ENCODE measurements around the gene MED4. TPM values are rescaled to one million over a fixed set of nuclear protein-coding genes. Genes with fewer than 3 reads are reported as not detected.
"Not testable (repeated sequence)": the region's sequence is repeated elsewhere in the genome, so short reads cannot be mapped to it uniquely, and the experiment has no call there.

MED4 gene
- total RNA-seq, 4 donors from 2014 or later = 31.4 to 39.7 (median 37.2) TPM

- TF ChIP-seq CTCF (IDR thresholded peaks at IDR 0.05) (no peak), POLR2AphosphoS5 (IDR thresholded peaks at IDR 0.05) (no peak), POLR2A (IDR thresholded peaks at IDR 0.05) (no peak), EP300 (IDR thresholded peaks at IDR 0.05; ENCODE audit: low read depth) (no peak)
- no peak for DNase-seq
- H3K4me3 ChIP-seq = no peak overlapping the region
- H3K27me3 ChIP-seq = no peaks in the 10 kb centered on the region
- no peak overlapping the region for H3K27ac ChIP-seq
- intact Hi-C loops (cut with DNase I; ENCODE audit: low total_unique reads) = no loop called here
- 97 to 98% methylated on average over 3 of the region's 3 CpGs for WGBS, 2 donors (ENCODE audit: low coverage in 1 of 2)
- in situ Hi-C loops (cut with MboI; ENCODE audit: low pct_ligation_motif_present in 1 of 4, low pct_unique_long_range_greater_than_20kb in 1 of 4, low sequenced_read_pairs in 3 of 4) = no loop called here
- H3K36me3 ChIP-seq = peaks cover 0 to 43% (median 21%) of the 10 kb centered on the region in 4 donors
- H3K4me1 ChIP-seq = no peaks in the 10 kb centered on the region
- peaks cover 0 to 27% of the 10 kb centered on the region in 2 donors for H3K9me3 ChIP-seq
Measured at GRCh38 chr13:48066310-48066989, 28.5 kb downstream of the MED4 start.

- H3K9me3 ChIP-seq; H3K36me3 ChIP-seq; H3K27ac ChIP-seq; in situ Hi-C loops (cut with MboI; ENCODE audit: low pct_ligation_motif_present in 1 of 4, low pct_unique_long_range_greater_than_20kb in 1 of 4, low sequenced_read_pairs in 3 of 4); H3K4me1 ChIP-seq; H3K27me3 ChIP-seq; DNase-seq; intact Hi-C loops (cut with DNase I; ENCODE audit: low total_unique reads); H3K4me3 ChIP-seq: not testable (repeated sequence)
- WGBS, 2 donors (ENCODE audit: low coverage in 1 of 2) = 53 to 54% methylated on average over 5 of the region's 5 CpGs
Measured at GRCh38 chr13:48059951-48060350, 35.0 kb downstream of the MED4 start.

GRCh38 chr13:48058536-48058935 lies 36.4 kb downstream of the MED4 start:
- H3K36me3 ChIP-seq; H3K9me3 ChIP-seq; H3K27me3 ChIP-seq; intact Hi-C loops (cut with DNase I; ENCODE audit: low total_unique reads); DNase-seq; H3K4me1 ChIP-seq; H3K27ac ChIP-seq; H3K4me3 ChIP-seq; in situ Hi-C loops (cut with MboI; ENCODE audit: low pct_ligation_motif_present in 1 of 4, low pct_unique_long_range_greater_than_20kb in 1 of 4, low sequenced_read_pairs in 3 of 4): not testable (repeated sequence)
- 95% methylated on average over 6 of the region's 6 CpGs; no CpG with 5 or more reads in 1 of the 2 donors for WGBS, 2 donors (ENCODE audit: low coverage in 1 of 2)

GRCh38 chr13:48055712-48056111 lies 39.2 kb downstream of the MED4 start:
- TF ChIP-seq POLR2AphosphoS5 (IDR thresholded peaks at IDR 0.05) = no peak
- no peak for TF ChIP-seq CTCF (IDR thresholded peaks at IDR 0.05)
- TF ChIP-seq POLR2A (IDR thresholded peaks at IDR 0.05) = no peak
- no peak for TF ChIP-seq EP300 (IDR thresholded peaks at IDR 0.05; ENCODE audit: low read depth)
- intact Hi-C loops (cut with DNase I; ENCODE audit: low total_unique reads) (no loop called here), in situ Hi-C loops (cut with MboI; ENCODE audit: low pct_ligation_motif_present in 1 of 4, low pct_unique_long_range_greater_than_20kb in 1 of 4, low sequenced_read_pairs in 3 of 4) (no loop called here)
- 82 to 91% methylated on average over 5 of the region's 5 CpGs for whole genome bisulfite sequencing, 2 donors (ENCODE audit: low coverage in 1 of 2)
- Histone ChIP-seq H3K36me3 (peaks cover 0 to 17% (median 0%) of the 10 kb centered on the region in 4 donors), H3K9me3 (no peaks in the 10 kb centered on the region), H3K4me1 (no peaks in the 10 kb centered on the region), H3K27ac (no peak overlapping the region), H3K27me3 (no peaks in the 10 kb centered on the region), H3K4me3 (no peak overlapping the region)
- DNase-seq = no peak

GRCh38 chr13:48054601-48055000 lies 40.3 kb downstream of the MED4 start:
- Histone ChIP-seq H3K27ac (no peak overlapping the region), H3K4me1 (no peaks in the 10 kb centered on the region), H3K4me3 (no peak overlapping the region), H3K27me3 (no peaks in the 10 kb centered on the region), H3K36me3 (peaks cover 0 to 19% (median 0%) of the 10 kb centered on the region in 4 donors), H3K9me3 (no peaks in the 10 kb centered on the region)
- TF ChIP-seq EP300 (IDR thresholded peaks at IDR 0.05; ENCODE audit: low read depth) = no peak
- no peak for DNase-seq
- intact Hi-C loops (cut with DNase I; ENCODE audit: low total_unique reads) = no loop called here
- in situ Hi-C loops (cut with MboI; ENCODE audit: low pct_ligation_motif_present in 1 of 4, low pct_unique_long_range_greater_than_20kb in 1 of 4, low sequenced_read_pairs in 3 of 4) = no loop called here
- 87 to 97% methylated on average over 6 of the region's 6 CpGs for WGBS, 2 donors (ENCODE audit: low coverage in 1 of 2)

- DNase-seq = no peak
- in situ Hi-C loops (cut with MboI; ENCODE audit: low pct_ligation_motif_present in 1 of 4, low pct_unique_long_range_greater_than_20kb in 1 of 4, low sequenced_read_pairs in 3 of 4) (no loop called here), intact Hi-C loops (cut with DNase I; ENCODE audit: low total_unique reads) (no loop called here)
- H3K9me3 ChIP-seq = no peaks in the 10 kb centered on the region
- no peak overlapping the region for H3K27ac ChIP-seq
- H3K4me1 ChIP-seq = no peaks in the 10 kb centered on the region
- no peaks in the 10 kb centered on the region for H3K27me3 ChIP-seq
- TF ChIP-seq POLR2AphosphoS5 (IDR thresholded peaks at IDR 0.05) (no peak), EP300 (IDR thresholded peaks at IDR 0.05; ENCODE audit: low read depth) (no peak), POLR2A (IDR thresholded peaks at IDR 0.05) (no peak)
- peaks cover 0 to 19% (median 5%) of the 10 kb centered on the region in 4 donors for H3K36me3 ChIP-seq
- H3K4me3 ChIP-seq = no peak overlapping the region
- 80 to 96% methylated on average over 2 to 3 of the region's 3 CpGs for WGBS, 2 donors (ENCODE audit: low coverage in 1 of 2)
Measured at GRCh38 chr13:48050550-48050949, 44.4 kb downstream of the MED4 start.
